Right lobe of liver (tissue), 6 donors: ENCODE measurements around the gene KCTD18. TPM values are rescaled to one million over a fixed set of nuclear protein-coding genes. Genes with fewer than 3 reads are reported as not detected.

Source experiments
- ATAC-seq, 4 donors: fragments of 200-7000 bp; cut with Tn5 transposase; one replicate each; pipeline ENCODE4 v1.9.1; 2020; ENCODE audit warnings: mild to moderate bottlenecking in 4 of 4, moderate library complexity in 4 of 4
- DNase-seq, 3 donors: peaks; one replicate each; pipeline ENCODE4 v3.0.0-alpha.2; 2020
- H3K27ac ChIP-seq, 3 donors: fragments of 200-600 bp; one replicate each; pipeline ENCODE4 v1.8.0; 2022
- H3K27me3 ChIP-seq, 2 donors: fragments of 200-600 bp; one replicate each; pipeline ENCODE4 v1.8.0; 2022
- H3K36me3 ChIP-seq, 4 donors: fragments of 200-600 bp; sonication (generic) in 1 of 4; one replicate each; pipeline versions ENCODE4 v1.5.1 to v1.8.0; 2017 to 2022; ENCODE audit warnings: control low read depth in 1 of 4
- H3K4me1 ChIP-seq, 4 donors: fragments of 200-600 bp; sonication (generic) in 1 of 4; one replicate each; pipeline versions ENCODE4 v1.5.1 to v1.8.0; 2017 to 2022; ENCODE audit warnings: control low read depth in 1 of 4
- H3K4me3 ChIP-seq, 3 donors: fragments of 200-600 bp; one replicate each; pipeline ENCODE4 v1.8.0; 2022
- H3K9me3 ChIP-seq, 4 donors: fragments of 200-600 bp; sonication (generic) in 1 of 4; one replicate each; pipeline versions ENCODE4 v1.5.1 to v1.8.0; 2017 to 2022; ENCODE audit warnings: control low read depth in 1 of 4
- POLR2A ChIP-seq: fragments of 450-650 bp; IDR thresholded peaks from one replicate; pipeline ENCODE4 v1.6.1; 2017; ENCODE audit warnings: antibody characterized with exemption, mild to moderate bottlenecking
- WGBS: methylation state at CpG from one replicate; pipeline ENCODE4 v1.1.6; 2018; ENCODE audit warnings: low coverage, low lambda C conversion rate; ENCODE audit not compliant: insufficient coverage; ENCODE audit errors: missing lambda C conversion rate; 5-methylcytosine and 5-hydroxymethylcytosine counted together
- intact Hi-C, 2 donors: fragments of 100-400 bp; cut with DNase I; formaldehyde crosslinking; loops; one replicate each; pipeline versions ENCODE4 v1.11.2 to v1.14.1; 2022
- total RNA-seq, 6 experiments: library from RNA; depleted of rRNA in 2 of 6; stranded (reverse); fragments of >200 nt in 2 of 6; fragmentation: NEBNext Ultra II Directional in 3 of 6; extraction: Animal tissue kit (Norgen Biotek cat#: 25700) in 3 of 6; gene quantifications; one replicate each; pipeline versions ENCODE4 v1.1.0 to v1.2.4, GENCODE V29; 2016 to 2023
- TF ChIP-seq, protein P1 (sequence below), 4 donors: fragments of 200-600 bp in 3 of 4; fragments of 450-650 bp in 1 of 4; IDR thresholded peaks; one replicate each; pipeline versions ENCODE4 v1.5.1 to v1.8.0; 2016 to 2022; ENCODE audit warnings: antibody characterized with exemption in 4 of 4, mild to moderate bottlenecking in 2 of 4
- donor health status: DM: no; HTN: yes; CAD: no.
- donor health status: DM: no; HTN: no; CAD: no.
- donor health status: DM: no; HTN: no; CAD: no.
- donor health status: DM: no; HTN: yes; CAD: no.
- donor health status: DM: no; HTN: yes; CAD: no.

The KCTD18 gene
- total RNA-seq, 6 experiments from 2014 or later, result 6.2 to 16.7 (median 7.3) TPM

DNA sequence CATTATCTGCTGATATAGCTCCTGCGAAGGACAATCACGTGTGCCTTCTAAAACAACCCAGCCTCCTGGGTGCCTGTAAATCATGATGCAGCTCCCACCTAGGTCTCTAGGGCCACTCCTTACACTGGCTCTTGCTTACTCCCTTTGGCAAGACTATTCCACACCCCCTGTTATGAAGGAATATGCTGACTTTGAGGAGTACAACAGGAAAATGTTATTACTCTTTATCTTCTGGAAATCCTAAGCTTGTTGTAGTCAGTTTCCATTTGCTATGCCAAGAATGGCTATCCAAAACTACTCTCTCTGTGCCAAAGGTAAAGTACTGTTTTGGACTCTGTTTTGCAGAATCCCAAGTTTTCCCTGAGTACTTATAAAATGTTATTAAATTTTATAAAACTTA lies 23.9 kb upstream of the KCTD18 start:
- H3K27me3 ChIP-seq, result no peaks in the 10 kb centered on the region
- ATAC-seq, result no peak
- no peak for DNase-seq
- no peak overlapping the region for H3K4me3 ChIP-seq
- no peak for TF ChIP-seq POLR2A
- TF ChIP-seq, protein P1, sequence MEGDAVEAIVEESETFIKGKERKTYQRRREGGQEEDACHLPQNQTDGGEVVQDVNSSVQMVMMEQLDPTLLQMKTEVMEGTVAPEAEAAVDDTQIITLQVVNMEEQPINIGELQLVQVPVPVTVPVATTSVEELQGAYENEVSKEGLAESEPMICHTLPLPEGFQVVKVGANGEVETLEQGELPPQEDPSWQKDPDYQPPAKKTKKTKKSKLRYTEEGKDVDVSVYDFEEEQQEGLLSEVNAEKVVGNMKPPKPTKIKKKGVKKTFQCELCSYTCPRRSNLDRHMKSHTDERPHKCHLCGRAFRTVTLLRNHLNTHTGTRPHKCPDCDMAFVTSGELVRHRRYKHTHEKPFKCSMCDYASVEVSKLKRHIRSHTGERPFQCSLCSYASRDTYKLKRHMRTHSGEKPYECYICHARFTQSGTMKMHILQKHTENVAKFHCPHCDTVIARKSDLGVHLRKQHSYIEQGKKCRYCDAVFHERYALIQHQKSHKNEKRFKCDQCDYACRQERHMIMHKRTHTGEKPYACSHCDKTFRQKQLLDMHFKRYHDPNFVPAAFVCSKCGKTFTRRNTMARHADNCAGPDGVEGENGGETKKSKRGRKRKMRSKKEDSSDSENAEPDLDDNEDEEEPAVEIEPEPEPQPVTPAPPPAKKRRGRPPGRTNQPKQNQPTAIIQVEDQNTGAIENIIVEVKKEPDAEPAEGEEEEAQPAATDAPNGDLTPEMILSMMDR (IDR thresholded peaks at IDR 0.05), result no peak
- H3K27ac ChIP-seq, result no peak overlapping the region
- WGBS, result 71% methylated on average over 2 of the region's 2 CpGs
- H3K9me3 ChIP-seq, result no peaks in the 10 kb centered on the region
- intact Hi-C loops, result no loop called here
- H3K36me3 ChIP-seq, result peaks cover 0 to 3% (median 0%) of the 10 kb centered on the region in 4 donors
- no peaks in the 10 kb centered on the region for H3K4me1 ChIP-seq

DNA sequence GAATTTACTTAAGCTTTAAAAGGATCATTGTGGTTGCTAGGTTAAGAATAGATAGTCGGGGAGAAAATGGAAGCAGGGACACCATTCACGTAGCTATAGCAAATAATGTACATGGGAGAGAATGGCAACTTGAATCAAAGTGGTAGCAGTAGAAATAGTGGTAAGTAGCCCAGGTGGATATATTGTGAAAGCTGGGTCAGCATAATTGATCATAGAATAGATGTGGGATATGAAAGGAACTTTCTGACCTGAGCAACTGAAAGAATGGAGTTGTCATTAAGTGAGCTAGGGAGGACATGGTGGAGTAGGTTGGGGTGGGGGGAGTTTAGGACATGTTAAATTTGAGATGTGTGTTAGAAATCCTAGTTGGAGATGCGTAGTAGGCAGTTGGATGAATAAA lies 18.4 kb upstream of the KCTD18 start:
- Histone ChIP-seq H3K9me3 (no peaks in the 10 kb centered on the region), H3K4me1 (peaks cover 0 to 5% (median 2%) of the 10 kb centered on the region in 4 donors), H3K27me3 (no peaks in the 10 kb centered on the region), H3K36me3 (no peaks in the 10 kb centered on the region), H3K27ac (no peak overlapping the region), H3K4me3 (no peak overlapping the region)
- no peak for TF ChIP-seq POLR2A
- intact Hi-C loops, result no loop called here
- ATAC-seq (no peak), DNase-seq (no peak)
- WGBS, result 86% methylated on average over 2 of the region's 3 CpGs

- no peak within 1 kb of the TSS for H3K27ac ChIP-seq
These were observed 16.2 kb upstream of the KCTD18 start, which contains the start of gene SGO2 for GRCh38 chr2:200525882-200526651. SGO2 (plus strand) TSS chr2:200526207; CDS start chr2:200532976, 6,769 bp downstream.

DNA sequence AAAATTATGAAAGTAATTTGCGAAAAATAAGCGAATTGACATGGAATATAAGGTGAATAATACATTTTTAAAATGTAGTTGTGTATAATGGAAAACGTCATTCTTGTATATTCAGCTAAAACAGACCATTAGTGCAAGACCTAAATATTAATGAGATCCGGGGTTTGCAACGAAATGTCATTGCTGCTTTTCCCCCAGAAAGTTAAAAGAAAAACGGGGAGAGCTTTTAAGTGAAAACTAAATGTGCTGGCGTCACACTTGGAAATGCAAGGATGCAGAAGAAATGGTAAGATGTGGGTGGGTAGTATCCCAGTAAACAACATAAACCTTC lies 15.6 kb upstream of the KCTD18 start:
- intact Hi-C loops, result no loop called here
- ATAC-seq (no peak), DNase-seq (no peak)
- H3K27me3 ChIP-seq, result no peaks in the 10 kb centered on the region
- no peaks in the 10 kb centered on the region for H3K9me3 ChIP-seq
- peak overlapping the region; percentile 72 to 78 (median 76) for H3K4me3 ChIP-seq
- no peak overlapping the region for H3K27ac ChIP-seq
- TF ChIP-seq, protein P1 (IDR thresholded peaks at IDR 0.05), result no peak
- no peak for TF ChIP-seq POLR2A
- WGBS, result 17% methylated on average over 7 of the region's 7 CpGs
- H3K4me1 ChIP-seq, result peaks cover 0 to 5% (median 2%) of the 10 kb centered on the region in 4 donors
- H3K36me3 ChIP-seq, result no peaks in the 10 kb centered on the region

More at GRCh38 chr2:200525882-200526651, 16.2 kb upstream of the KCTD18 start, which contains the start of gene SGO2:
- H3K4me3 ChIP-seq, result peak within 1 kb of the TSS; percentile 72 to 78 (median 76)
- peaks cover 0 to 5% (median 2%) of the 10 kb centered on the region in 4 donors for H3K4me1 ChIP-seq
- H3K36me3 ChIP-seq, result no peaks in the 10 kb centered on the region
- DNase-seq (peak; percentile 96 to 97 (median 96)), ATAC-seq (peak; percentile 100)
- H3K9me3 ChIP-seq, result no peaks in the 10 kb centered on the region
- 0% methylated on average over 31 of the region's 56 CpGs for WGBS
- no peaks in the 10 kb centered on the region for H3K27me3 ChIP-seq
- peak; percentile 62 for TF ChIP-seq POLR2A
- TF ChIP-seq, protein P1 (IDR thresholded peaks at IDR 0.05), result no peak
- intact Hi-C loops, result no loop called here

GRCh38 chr2:200525066-200525465 lies 15.2 kb upstream of the KCTD18 start:
- Histone ChIP-seq H3K4me1 (peaks cover 0 to 5% (median 2%) of the 10 kb centered on the region in 4 donors), H3K27ac (no peak overlapping the region), H3K36me3 (no peaks in the 10 kb centered on the region), H3K4me3 (no peak overlapping the region), H3K27me3 (no peaks in the 10 kb centered on the region), H3K9me3 (no peaks in the 10 kb centered on the region)
- 73% methylated on average over 2 of the region's 2 CpGs for WGBS
- no peak for DNase-seq
- TF ChIP-seq POLR2A, result no peak
- TF ChIP-seq, protein P1 (IDR thresholded peaks at IDR 0.05), result no peak
- intact Hi-C loops, result no loop called here
- ATAC-seq, result no peak
